ENCODE data around the gene ELFN2.

ELFN2 gene

GRCh38 chr22:37381489-37381888 lies 45.8 kb downstream of the ELFN2 start:
- TF ChIP-seq CTCF (IDR thresholded peaks at IDR 0.05; ENCODE audit: control insufficient read depth, insufficient read depth, low read depth, low read length, missing control alignments), result no peak
- no peak for DNase-seq (ENCODE audit: low read depth)
- H3K4me3 ChIP-seq (ENCODE audit: control insufficient read depth, low read depth, low read length), result no peak overlapping the region

GRCh38 chr22:37379722-37380121 lies 47.6 kb downstream of the ELFN2 start:
- H3K4me3 ChIP-seq (ENCODE audit: control insufficient read depth, low read depth, low read length), result no peak overlapping the region
- no peak for TF ChIP-seq CTCF (IDR thresholded peaks at IDR 0.05; ENCODE audit: control insufficient read depth, insufficient read depth, low read depth, low read length, missing control alignments)
- no peak for DNase-seq (ENCODE audit: low read depth)

- H3K4me3 ChIP-seq (ENCODE audit: control insufficient read depth, low read depth, low read length), result no peak overlapping the region
- TF ChIP-seq CTCF (IDR thresholded peaks at IDR 0.05; ENCODE audit: control insufficient read depth, insufficient read depth, low read depth, low read length, missing control alignments), result no peak
- DNase-seq (ENCODE audit: low read depth), result no peak
Measured at GRCh38 chr22:37379085-37379484, 48.2 kb downstream of the ELFN2 start.

GRCh38 chr22:37378642-37379058 lies 48.6 kb downstream of the ELFN2 start:
- TF ChIP-seq CTCF (IDR thresholded peaks at IDR 0.05; ENCODE audit: control insufficient read depth, insufficient read depth, low read depth, low read length, missing control alignments), result no peak
- DNase-seq (ENCODE audit: low read depth), result no peak
- H3K4me3 ChIP-seq (ENCODE audit: control insufficient read depth, low read depth, low read length), result no peak overlapping the region

- no peak overlapping the region for H3K4me3 ChIP-seq (ENCODE audit: control insufficient read depth, low read depth, low read length)
- TF ChIP-seq CTCF (IDR thresholded peaks at IDR 0.05; ENCODE audit: control insufficient read depth, insufficient read depth, low read depth, low read length, missing control alignments), result no peak
- DNase-seq (ENCODE audit: low read depth), result no peak
Measured at GRCh38 chr22:37377927-37378326, 49.4 kb downstream of the ELFN2 start.

- no peak for TF ChIP-seq CTCF (IDR thresholded peaks at IDR 0.05; ENCODE audit: control insufficient read depth, insufficient read depth, low read depth, low read length, missing control alignments)
- no peak overlapping the region for H3K4me3 ChIP-seq (ENCODE audit: control insufficient read depth, low read depth, low read length)
- no peak for DNase-seq (ENCODE audit: low read depth)
Measured at GRCh38 chr22:37377138-37377537, 50.1 kb downstream of the ELFN2 start.

GRCh38 chr22:37376643-37377042 lies 50.6 kb downstream of the ELFN2 start:
- H3K4me3 ChIP-seq (ENCODE audit: control insufficient read depth, low read depth, low read length), result no peak overlapping the region
- no peak for DNase-seq (ENCODE audit: low read depth)
- TF ChIP-seq CTCF (IDR thresholded peaks at IDR 0.05; ENCODE audit: control insufficient read depth, insufficient read depth, low read depth, low read length, missing control alignments), result no peak
